GM12801 (cell line): Measurements from ENCODE around the gene LEAP2.

Experiments
- CTCF ChIP-seq: IDR thresholded peaks from one replicate; pipeline ENCODE4 v1.5.1; 2011; ENCODE audit warnings: control low read depth; ENCODE audit not compliant: insufficient read length; ENCODE audit errors: extremely low read depth

The LEAP2 gene

GRCh38 chr5:132828846-132829494, 44.5 kb upstream of the LEAP2 start:
- no peak for TF ChIP-seq CTCF

- no peak for TF ChIP-seq CTCF
Measured at GRCh38 chr5:132829742-132830435, 43.6 kb upstream of the LEAP2 start.

DNA sequence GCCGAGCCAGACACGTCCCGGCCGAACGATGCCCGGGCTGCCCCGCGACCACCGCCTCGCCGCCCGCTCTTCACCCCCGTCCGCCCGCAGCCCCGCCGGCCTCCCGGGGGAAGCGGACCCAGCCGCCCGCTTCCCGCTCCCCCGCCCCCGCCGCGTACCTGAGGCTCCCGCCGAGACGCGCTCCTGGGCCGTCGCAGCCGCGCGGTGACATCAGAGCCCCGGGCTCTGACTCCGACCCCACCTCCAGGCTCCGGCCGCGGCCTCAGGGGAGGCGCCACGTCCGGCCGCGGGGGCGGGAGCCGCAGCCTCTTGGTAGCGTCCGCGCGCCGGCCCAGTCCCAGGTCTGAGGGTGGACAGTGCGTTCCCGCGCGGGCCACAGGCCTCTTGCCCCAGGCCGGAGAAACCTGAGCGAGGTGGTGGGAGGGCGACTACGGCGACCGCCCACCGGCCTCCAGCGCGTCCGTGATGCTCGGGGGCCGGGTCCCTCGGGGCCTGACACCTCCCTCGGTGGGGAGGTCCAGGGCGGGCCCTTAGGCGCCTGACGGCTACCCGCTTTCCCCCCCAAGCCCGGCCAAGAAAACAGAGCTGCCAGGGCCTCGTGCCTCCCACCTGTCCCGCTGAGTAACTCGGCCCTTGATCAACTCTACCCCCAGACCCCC, 42.9 kb upstream of the LEAP2 start, which contains the start of gene SHROOM1:
TSS of gene SHROOM1 (minus strand) at position 212 of the 659 bp plus-strand sequence. CDS start 4,507 bp downstream, outside the sequence.
- no peak for TF ChIP-seq CTCF

DNA sequence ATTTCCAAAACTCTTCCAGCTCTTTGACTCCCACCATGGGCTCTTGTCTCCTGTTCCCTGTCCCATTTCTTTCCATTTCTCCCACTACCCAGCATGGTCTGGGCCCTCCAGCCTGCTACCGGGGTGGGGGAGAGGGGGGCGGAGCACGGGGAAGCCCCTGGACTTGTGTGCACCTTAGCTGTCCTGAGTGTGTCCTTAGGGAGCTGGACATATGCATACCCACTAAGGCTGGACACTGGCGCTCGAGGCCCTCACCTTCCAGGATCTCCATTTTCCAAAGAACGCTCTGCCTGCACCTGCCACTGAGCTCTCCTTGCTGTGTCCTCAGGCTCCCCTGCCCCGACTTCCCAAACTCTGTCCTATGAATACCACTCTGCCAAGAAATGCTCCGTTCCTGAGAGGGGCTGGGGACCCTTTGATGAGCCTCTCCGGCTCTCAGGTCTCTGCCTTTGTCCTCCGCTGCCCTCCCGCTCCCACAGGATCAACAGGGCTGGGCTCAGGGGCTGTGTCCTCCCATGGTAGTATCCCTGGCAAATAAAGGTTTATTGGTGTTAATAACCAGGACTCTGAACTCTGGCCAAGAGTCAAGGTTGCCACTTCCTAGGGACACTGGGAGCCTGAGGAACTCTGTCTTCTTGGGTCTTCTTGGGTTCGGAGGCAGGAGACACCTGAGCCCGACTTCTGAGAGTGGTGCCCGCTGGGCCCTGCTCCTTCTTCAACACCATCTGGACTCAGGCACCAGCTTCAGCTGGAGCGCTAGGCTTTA, 42.2 kb upstream of the LEAP2 start:
- no peak for TF ChIP-seq CTCF

GRCh38 chr5:132832612-132833011, 40.9 kb upstream of the LEAP2 start:
- no peak for TF ChIP-seq CTCF

- no peak for TF ChIP-seq CTCF
Measured at GRCh38 chr5:132834057-132834456, 39.4 kb upstream of the LEAP2 start.

DNA sequence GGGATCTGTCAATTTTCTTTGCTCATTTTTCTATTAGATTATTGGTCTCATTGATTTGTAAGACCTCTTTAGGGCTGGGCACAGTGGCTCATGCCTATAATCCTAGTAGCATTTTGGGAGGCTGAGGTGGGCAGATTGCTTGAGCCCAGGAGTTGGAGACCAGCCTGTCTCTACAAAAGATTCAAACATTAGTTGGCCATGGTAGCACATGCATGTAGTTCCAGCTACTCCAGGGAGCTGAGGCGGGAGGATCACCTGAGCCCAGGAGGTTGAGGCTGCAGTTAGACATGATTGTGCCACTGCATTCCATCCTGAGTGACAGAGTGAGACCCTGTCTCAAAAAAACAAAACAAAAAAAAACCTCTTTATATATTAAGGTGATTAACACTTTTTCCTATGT, 36.6 kb upstream of the LEAP2 start:
- no peak for TF ChIP-seq CTCF
